ENCODE measurements around the gene BAZ2B. TPM values are rescaled to one million over a fixed set of nuclear protein-coding genes. Genes with fewer than 3 reads are reported as not detected.

BAZ2B gene
- total RNA-seq, 1 experiment from 2014 or later = 43.4 TPM

DNA sequence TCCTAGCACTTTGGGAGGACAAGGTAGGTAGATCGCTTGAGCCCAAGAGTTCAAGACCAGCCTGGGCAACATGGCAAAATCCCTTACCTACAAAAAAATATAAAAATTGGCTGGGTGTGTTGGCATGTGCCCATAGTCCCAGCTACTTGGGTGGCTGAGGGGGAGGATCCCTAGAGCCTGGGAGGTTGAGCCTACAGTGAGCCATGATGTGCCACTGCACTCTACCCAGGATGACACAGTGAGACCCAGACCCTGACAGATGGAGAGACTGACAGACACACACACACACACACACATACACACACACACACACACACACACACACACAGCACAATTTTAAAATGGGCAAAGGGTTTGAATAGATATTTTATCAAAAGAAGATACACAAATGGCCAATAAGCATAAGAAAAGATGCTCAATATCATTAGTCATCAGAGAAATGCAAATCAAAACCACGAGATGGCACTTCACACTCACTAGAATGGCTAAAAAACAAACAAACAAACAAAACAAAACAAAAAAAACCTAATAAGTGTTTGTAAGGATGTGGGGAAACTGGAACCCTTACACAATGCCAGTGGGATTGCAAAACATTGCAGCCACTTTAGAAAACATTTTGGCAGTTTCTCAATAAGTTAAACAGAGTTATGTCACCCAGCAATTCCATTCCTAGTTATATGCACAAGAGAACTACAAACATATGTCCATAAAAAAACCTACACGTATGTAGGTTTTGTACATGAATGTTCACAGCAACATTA, 42.3 kb downstream of the BAZ2B start:
- no peak for DNase-seq (ENCODE audit: low spot score)

- DNase-seq (ENCODE audit: low spot score) = no peak
Observed at GRCh38 chr2:159573294-159573693, 43.1 kb downstream of the BAZ2B start.

DNA sequence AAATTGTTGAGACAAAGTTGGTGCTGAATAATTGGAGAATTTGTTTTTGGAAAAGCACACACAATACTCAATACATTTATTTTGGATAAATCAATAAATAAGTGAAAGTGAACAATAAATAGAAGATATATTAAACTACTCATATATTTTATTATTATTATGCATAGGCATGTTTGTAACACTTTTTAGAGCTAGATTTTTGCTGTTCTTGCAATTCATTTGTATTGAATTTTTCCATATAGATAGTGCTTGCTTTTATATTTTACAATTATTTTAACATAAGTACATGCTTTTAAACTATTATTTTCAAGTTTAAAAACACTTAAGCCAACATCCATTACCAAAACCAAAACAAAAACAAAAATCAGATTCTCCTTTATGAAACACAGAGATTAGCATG, 43.9 kb downstream of the BAZ2B start:
- DNase-seq (ENCODE audit: low spot score) = no peak

GRCh38 chr2:159571540-159572260, 44.6 kb downstream of the BAZ2B start:
- DNase-seq (ENCODE audit: low spot score) = no peak

DNA sequence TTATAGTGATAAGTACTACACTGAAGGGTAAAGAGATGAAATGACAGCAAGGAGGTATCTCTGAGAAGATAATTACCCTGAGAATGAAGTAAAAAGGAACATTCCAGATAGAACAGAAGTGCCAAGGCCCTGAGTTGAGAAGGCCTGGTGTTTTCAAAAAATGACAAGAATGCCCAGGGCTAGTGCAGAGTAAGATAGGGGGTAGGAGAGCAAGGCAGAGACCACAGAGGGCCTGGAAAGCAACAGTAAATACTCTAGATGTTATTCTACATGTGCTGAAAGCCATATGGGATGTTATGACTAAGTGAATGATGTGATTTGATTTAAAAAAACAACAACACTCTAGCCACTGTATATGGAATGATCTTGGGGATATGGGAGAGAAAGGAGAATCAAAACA, 52.3 kb downstream of the BAZ2B start:
- DNase-seq (ENCODE audit: low spot score) = no peak

- no peak for DNase-seq (ENCODE audit: low spot score)
Observed at GRCh38 chr2:159562248-159562647, 54.1 kb downstream of the BAZ2B start.

GRCh38 chr2:159561786-159562185, 54.6 kb downstream of the BAZ2B start:
- no peak for DNase-seq (ENCODE audit: low spot score)

DNA sequence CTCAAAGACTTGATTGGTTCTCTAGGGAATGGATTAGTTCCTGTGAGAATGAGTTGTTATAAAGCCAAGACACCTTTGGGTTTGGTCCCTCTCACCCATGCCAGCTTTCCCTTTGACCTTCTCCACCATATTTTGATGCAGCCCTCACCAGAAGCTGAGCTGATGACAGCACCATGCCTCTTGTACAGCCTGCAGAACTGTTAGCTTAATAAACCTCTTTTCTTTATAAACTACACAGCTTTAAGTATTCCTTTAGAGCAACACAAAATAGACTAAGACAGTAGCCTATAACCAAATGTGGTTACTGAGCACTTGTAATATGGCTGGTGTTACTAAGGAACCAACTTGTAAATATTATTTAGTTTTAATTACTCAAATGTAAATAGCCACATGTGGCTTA, 55.1 kb downstream of the BAZ2B start:
- DNase-seq (ENCODE audit: low spot score) = no peak

- DNase-seq (ENCODE audit: low spot score) = no peak
Observed at GRCh38 chr2:159559034-159559433, 57.3 kb downstream of the BAZ2B start.

GRCh38 chr2:159558479-159558878, 57.9 kb downstream of the BAZ2B start:
- no peak for DNase-seq (ENCODE audit: low spot score)

GRCh38 chr2:159557437-159558034, 58.8 kb downstream of the BAZ2B start:
- no peak for DNase-seq (ENCODE audit: low spot score)

DNA sequence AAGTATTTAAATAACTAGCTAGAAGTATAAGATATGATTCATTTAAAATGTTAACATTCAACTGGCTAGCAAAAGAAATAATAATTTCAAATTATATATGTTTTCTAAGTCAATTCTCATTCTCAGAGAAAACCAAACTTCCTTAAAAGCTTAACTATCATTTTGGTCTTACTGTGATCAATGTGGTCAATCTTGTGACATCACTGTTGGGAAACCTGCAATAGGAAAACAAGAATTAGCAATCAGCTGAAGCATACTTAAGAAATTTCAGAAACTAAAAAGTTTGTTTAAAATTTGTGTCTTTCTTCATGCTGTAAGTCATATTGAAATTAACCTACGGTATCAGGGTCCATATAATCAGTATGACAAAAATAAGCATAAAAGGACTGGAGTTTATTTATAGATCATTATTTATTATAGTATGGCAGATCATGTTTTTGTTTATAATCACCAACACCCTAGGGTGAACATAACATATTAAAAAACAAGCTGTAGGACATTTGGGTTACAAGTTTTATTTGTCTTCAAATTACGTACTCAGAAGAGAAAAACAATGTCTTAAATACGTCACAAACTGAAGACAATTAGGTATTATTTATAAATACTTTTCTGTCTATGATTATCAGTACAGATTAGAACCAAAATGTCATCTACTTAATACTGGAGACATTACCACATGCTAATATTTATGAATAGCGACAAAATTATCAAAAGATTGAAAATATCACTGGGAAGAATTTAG, 60.5 kb downstream of the BAZ2B start:
- no peak for DNase-seq (ENCODE audit: low spot score)

DNA sequence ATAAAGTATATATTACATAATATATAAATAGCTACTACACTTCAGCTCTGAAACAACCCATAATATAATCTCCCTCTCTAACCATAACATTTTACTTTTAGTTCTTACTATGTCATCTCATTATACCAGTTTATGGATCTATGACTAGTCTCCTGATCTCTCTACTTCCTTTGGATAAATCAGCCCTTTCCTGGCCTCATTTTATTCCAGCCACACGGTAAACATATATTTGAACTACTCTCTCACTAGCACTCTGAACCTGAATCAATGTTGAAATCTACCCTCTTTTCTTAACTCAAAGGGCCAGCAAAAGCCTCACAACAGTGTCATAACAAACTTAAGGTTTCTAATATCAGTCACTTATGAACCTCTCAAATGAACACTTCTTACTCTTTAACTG, 62.6 kb downstream of the BAZ2B start:
- DNase-seq (ENCODE audit: low spot score) = no peak

GRCh38 chr2:159551806-159552205, 64.5 kb downstream of the BAZ2B start:
- DNase-seq (ENCODE audit: low spot score) = no peak

DNA sequence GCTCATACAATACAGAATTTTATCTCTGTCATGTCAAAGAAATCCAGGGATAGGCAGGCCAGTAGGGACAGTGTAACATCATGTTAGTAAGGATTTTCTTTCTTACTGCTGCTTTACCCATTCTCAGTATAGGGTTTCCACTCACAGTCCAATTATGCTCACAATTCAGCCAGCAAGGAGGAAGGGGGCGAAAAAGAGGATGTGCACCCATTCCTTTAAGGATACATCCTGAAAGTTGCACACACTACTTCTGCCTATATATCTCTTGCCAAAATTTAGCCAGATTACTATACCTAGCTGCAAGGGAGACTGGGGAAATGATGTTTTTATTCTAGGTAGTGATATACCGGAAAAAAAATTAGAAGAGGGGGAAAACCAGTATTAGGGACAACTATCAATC, 66.1 kb downstream of the BAZ2B start:
- no peak for DNase-seq (ENCODE audit: low spot score)

DNA sequence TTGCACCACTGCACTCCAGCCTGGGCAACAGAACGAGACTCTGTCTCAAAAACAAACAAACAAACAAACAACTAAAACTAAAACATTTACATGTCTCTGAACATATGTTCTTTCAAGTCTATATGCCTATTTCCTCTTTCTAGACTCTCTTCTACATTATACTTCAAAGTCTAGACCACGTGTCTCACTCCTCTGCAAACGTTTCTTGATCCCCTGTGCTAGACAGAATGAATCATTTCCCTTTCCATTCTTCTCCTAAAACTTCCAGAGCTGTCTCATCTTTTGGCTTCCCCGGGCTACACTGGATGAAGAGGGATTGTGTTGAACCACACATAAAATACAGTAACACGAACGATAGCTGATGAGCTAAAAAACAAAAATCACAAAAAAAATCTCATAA, 67.1 kb downstream of the BAZ2B start:
- DNase-seq (ENCODE audit: low spot score) = peak; percentile 12

GRCh38 chr2:159546716-159547430, 69.5 kb downstream of the BAZ2B start:
- no peak for DNase-seq (ENCODE audit: low spot score)

DNA sequence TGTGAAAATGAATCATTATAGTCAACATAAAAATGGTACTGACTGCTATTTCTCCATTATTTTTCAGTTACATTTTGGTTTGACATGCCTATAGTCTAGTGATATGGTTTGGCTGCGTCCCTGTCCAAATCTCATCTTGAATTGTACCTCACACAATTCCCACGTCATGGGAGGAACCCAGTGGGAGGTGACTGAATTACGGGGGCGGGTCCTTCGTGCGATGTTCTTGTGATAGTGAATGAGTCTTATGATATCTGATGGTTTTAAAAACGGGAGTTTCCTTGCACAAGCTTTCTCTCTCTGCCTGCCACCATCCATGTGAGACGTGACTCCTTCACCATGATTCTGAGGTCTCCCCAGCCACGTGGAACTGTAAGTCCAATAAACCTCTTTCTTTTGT, 70.3 kb downstream of the BAZ2B start:
- no peak for DNase-seq (ENCODE audit: low spot score)

DNA sequence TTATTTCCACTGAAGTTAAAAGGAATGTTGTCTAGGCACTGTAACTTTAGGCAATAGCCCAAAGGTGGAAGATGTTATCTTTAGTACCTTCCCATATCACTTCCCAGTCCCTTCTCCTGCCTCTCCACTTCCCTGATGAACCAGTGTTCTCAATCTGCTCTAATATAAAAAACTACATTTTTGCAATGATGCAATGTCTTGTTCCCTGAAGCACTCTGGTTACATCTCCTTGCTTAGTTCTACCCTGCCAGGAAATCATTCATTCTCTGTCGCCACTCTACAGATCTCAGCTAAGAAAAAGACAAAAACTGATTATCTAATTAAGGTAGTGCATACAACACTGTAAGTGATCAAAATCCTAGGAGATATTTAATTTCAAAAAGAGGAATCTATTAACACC, 71.3 kb downstream of the BAZ2B start:
- no peak for DNase-seq (ENCODE audit: low spot score)

- no peak for DNase-seq (ENCODE audit: low spot score)
Observed at GRCh38 chr2:159542101-159542500, 74.2 kb downstream of the BAZ2B start.

DNA sequence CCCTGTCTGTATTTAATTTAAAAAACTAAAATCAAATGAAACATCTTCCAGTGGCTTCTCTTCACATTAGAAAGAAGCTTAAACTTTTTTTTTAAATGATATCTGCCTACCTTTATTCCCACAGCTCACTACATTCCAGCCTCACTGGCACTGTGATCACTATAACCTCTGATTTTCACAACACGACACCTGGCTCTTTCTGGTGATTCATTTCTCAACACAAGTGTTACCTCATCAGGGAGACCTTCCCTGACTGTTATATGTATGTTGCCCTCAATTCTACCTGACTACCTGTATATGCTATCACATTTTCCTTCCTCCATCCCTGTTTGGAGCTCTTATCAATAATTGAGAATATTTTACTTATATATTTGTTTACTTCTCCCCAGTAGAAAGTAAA, 76.6 kb downstream of the BAZ2B start:
- DNase-seq (ENCODE audit: low spot score) = no peak

DNA sequence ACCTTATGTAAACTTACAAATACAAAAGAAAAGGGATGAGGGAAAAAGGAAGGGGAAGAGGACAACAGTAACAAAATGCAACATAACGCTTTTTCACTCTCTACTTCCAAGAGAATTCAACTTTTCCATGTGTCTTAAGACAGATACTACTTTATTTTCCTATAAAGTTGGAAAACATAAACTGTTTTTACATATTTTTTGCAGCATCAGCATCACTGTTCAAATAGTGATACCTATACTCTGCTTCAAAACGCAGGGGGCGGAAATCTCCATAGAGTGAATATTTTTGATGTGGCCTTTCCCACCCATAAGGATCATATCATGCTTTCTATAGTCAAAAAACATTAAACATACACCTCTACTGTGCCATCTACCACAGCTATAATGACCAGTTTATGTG, 77.5 kb downstream of the BAZ2B start:
- DNase-seq (ENCODE audit: low spot score) = no peak
